ENCODE measurements around the gene GUCA2B.

The GUCA2B gene

GRCh38 chr1:42192106-42192505 is 38.9 kb downstream of the GUCA2B start:
- no peak for DNase-seq

- no peak for DNase-seq
Measured at GRCh38 chr1:42195841-42196240, 42.6 kb downstream of the GUCA2B start.

- no peak for DNase-seq
Measured at GRCh38 chr1:42198251-42198650, 45.0 kb downstream of the GUCA2B start.

- no peak for DNase-seq
Measured at GRCh38 chr1:42201986-42202385, 48.8 kb downstream of the GUCA2B start.
